PC-9 (cell line): ENCODE data around the gene SPAG17. TPM values are rescaled to one million over a fixed set of nuclear protein-coding genes. Genes with fewer than 3 reads are reported as not detected.

Experiments
- BruUV-seq: library from RNA; stranded (reverse); fragments of 400-500 nt; replicated peaks from 2 replicates; lab custom pipeline; 2021; lab: Mats Ljungman, UMichigan
- CTCF ChIA-PET: fragments of 300-600 bp; sonication (Branson Sonifier 250); formaldehyde crosslinking; loops from one replicate; lab custom pipeline; 2022; ENCODE audit warnings: antibody characterized with exemption; lab: Charles Lee
- POLR2A ChIA-PET: fragments of 300-600 bp; sonication (Branson Sonifier 250); formaldehyde crosslinking; loops from one replicate; lab custom pipeline; 2022; ENCODE audit warnings: antibody characterized with exemption; ENCODE audit not compliant: unreplicated experiment; lab: Charles Lee
- DNase-seq, 2 experiments: peaks; one replicate each; pipeline versions ENCODE4 v3.0.0 to v3.0.0-alpha.2; 2015 to 2022; ENCODE audit warnings: mixed read lengths in 1 of 2
- H2AFZ ChIP-seq: fragments of 200-600 bp; sonication (generic); 2 replicates; pipeline ENCODE4 v1.8.1; 2017; ENCODE audit warnings: antibody characterized with exemption
- H3F3A ChIP-seq: fragments of 200-600 bp; sonication (generic); 2 replicates; pipeline ENCODE4 v1.8.1; 2017; ENCODE audit warnings: antibody characterized with exemption, mild to moderate bottlenecking, low read depth; ENCODE audit not compliant: insufficient read depth
- H3K27ac ChIP-seq: fragments of 200-600 bp; sonication (generic); 2 replicates; pipeline ENCODE4 v1.6.1; 2016; ENCODE audit warnings: mixed run types
- H3K27me3 ChIP-seq: fragments of 200-600 bp; sonication (generic); 2 replicates; pipeline ENCODE4 v1.6.1; 2016; ENCODE audit warnings: low read depth, mixed run types; ENCODE audit not compliant: insufficient read depth
- H3K36me3 ChIP-seq: fragments of 200-600 bp; sonication (generic); 2 replicates; pipeline ENCODE4 v1.6.1; 2016; ENCODE audit warnings: low read depth, mixed run types
- H3K4me1 ChIP-seq: fragments of 200-600 bp; sonication (generic); replicated peaks from 2 replicates; pipeline ENCODE4 v1.6.1; 2016; ENCODE audit warnings: mixed run types; ENCODE audit not compliant: insufficient read depth
- H3K4me2 ChIP-seq: fragments of 200-600 bp; sonication (generic); 2 replicates; pipeline ENCODE4 v1.6.1; 2017; ENCODE audit warnings: mixed run types
- H3K4me3 ChIP-seq: fragments of 200-600 bp; sonication (generic); 2 replicates; pipeline ENCODE4 v1.6.1; 2016; ENCODE audit warnings: mixed run types
- H3K79me2 ChIP-seq: fragments of 200-600 bp; sonication (generic); 2 replicates; pipeline ENCODE4 v1.6.1; 2017; ENCODE audit warnings: low read depth, mixed run types
- H3K9me2 ChIP-seq: fragments of 200-600 bp; sonication (generic); 2 replicates; pipeline ENCODE4 v1.8.1; 2017; ENCODE audit warnings: mild to moderate bottlenecking; ENCODE audit not compliant: insufficient read depth
- H3K9me3 ChIP-seq: fragments of 200-600 bp; sonication (generic); 2 replicates; pipeline ENCODE4 v1.8.1; 2016; ENCODE audit warnings: low read depth; ENCODE audit not compliant: insufficient read depth
- H4K20me1 ChIP-seq: fragments of 200-600 bp; sonication (generic); 2 replicates; pipeline ENCODE4 v1.8.1; 2017; ENCODE audit not compliant: insufficient read depth
- EZH2 ChIP-seq: fragments of 200-600 bp; sonication (generic); IDR thresholded peaks from 2 replicates; pipeline ENCODE4 v1.8.0; 2017; ENCODE audit warnings: antibody characterized with exemption, low read depth
- intact Hi-C: fragments of 100-400 bp; cut with micrococcal nuclease; formaldehyde crosslinking; loops from one replicate; pipeline ENCODE4 v1.10.0; 2022; ENCODE audit not compliant: unreplicated experiment
- total RNA-seq: library from RNA; stranded (reverse); gene quantifications from 2 replicates; pipeline ENCODE4 v1.2.3, GENCODE V29; 2021
- TF ChIP-seq, protein P1 (sequence below): fragments of 200-600 bp; sonication (generic); conservative IDR thresholded peaks from 2 replicates; pipeline ENCODE4 v1.6.1; 2017; ENCODE audit warnings: mixed run types, antibody characterized with exemption, mild to moderate bottlenecking, moderate library complexity

SPAG17 gene
- total RNA-seq, 1 experiment from 2014 or later, result not detected

GRCh38 chr1:118123116-118123839, 61.8 kb downstream of the SPAG17 start:
- DNase-seq, result no peak
- Histone ChIP-seq H3K4me2 (no peak overlapping the region), H4K20me1 (0 out of 2 replicates have a peak, but pooled peaks cover 3% of the 10 kb centered on the region), H2AFZ (no peak overlapping the region), H3K27me3 (0 out of 2 replicates have a peak, but pooled peaks cover 3% of the 10 kb centered on the region), H3K9me2 (no peaks in the 10 kb centered on the region), H3K79me2 (no peaks in the 10 kb centered on the region), H3K36me3 (no peaks in the 10 kb centered on the region), H3K9me3 (no peaks in the 10 kb centered on the region), H3F3A (no peaks in the 10 kb centered on the region), H3K4me1 (peaks cover 20% of the 10 kb centered on the region), H3K4me3 (no peak overlapping the region), H3K27ac (no peak overlapping the region)
- no TSS peak for BruUV-seq
- intact Hi-C loops, result no loop called here
- TF ChIP-seq EZH2, result no peak
- TF ChIP-seq, protein P1, sequence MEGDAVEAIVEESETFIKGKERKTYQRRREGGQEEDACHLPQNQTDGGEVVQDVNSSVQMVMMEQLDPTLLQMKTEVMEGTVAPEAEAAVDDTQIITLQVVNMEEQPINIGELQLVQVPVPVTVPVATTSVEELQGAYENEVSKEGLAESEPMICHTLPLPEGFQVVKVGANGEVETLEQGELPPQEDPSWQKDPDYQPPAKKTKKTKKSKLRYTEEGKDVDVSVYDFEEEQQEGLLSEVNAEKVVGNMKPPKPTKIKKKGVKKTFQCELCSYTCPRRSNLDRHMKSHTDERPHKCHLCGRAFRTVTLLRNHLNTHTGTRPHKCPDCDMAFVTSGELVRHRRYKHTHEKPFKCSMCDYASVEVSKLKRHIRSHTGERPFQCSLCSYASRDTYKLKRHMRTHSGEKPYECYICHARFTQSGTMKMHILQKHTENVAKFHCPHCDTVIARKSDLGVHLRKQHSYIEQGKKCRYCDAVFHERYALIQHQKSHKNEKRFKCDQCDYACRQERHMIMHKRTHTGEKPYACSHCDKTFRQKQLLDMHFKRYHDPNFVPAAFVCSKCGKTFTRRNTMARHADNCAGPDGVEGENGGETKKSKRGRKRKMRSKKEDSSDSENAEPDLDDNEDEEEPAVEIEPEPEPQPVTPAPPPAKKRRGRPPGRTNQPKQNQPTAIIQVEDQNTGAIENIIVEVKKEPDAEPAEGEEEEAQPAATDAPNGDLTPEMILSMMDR, result no peak
- POLR2A ChIA-PET, result no interaction called here
- CTCF ChIA-PET, result no interaction called here

DNA sequence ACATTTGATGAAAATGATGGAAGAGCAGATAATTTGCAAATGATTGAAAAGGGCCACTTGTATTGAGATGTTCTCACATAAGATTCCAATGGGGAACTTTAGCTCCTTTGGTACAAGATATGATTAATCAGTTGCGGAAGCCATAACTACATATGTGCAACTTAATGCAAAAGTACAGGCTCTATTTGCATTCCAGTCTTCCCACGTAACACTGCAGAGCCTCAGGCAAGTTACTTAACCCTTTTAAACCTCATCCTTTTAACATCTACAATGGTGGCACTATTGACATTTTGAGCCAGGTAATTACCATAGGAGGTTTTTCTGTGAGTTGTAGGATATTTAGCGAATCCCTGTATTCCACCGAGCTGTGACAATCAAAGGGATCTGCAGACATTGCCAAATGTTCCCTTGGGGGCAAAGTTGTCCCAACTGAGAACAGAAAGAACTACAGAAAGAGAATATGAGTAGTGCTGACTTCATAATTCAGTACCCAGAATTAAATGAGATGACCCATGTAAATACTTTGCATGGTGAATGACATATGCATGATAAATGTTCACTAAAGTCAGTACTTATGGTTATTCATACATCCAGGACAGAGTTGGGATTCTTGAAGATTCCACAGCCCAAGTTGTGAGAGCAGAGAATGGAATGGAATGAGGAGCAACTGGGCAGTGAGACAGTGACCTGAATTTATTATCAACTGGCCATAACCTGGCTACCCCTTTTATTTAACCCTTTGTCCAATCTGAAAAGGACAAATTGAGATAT, 62.6 kb downstream of the SPAG17 start:
- Histone ChIP-seq H3F3A (no peaks in the 10 kb centered on the region), H3K27ac (no peak overlapping the region), H4K20me1 (0 out of 2 replicates have a peak, but pooled peaks cover 3% of the 10 kb centered on the region), H3K4me2 (no peak overlapping the region), H3K4me3 (no peak overlapping the region), H3K79me2 (no peaks in the 10 kb centered on the region), H3K4me1 (peaks cover 20% of the 10 kb centered on the region), H3K9me2 (no peaks in the 10 kb centered on the region), H3K36me3 (no peaks in the 10 kb centered on the region), H3K9me3 (no peaks in the 10 kb centered on the region), H3K27me3 (0 out of 2 replicates have a peak, but pooled peaks cover 3% of the 10 kb centered on the region), H2AFZ (no peak overlapping the region)
- TF ChIP-seq EZH2, result no peak
- TF ChIP-seq, protein P1, result no peak
- DNase-seq, result no peak
- BruUV-seq, result no TSS peak
- POLR2A ChIA-PET, result no interaction called here
- intact Hi-C loops, result no loop called here
- CTCF ChIA-PET, result no interaction called here

DNA sequence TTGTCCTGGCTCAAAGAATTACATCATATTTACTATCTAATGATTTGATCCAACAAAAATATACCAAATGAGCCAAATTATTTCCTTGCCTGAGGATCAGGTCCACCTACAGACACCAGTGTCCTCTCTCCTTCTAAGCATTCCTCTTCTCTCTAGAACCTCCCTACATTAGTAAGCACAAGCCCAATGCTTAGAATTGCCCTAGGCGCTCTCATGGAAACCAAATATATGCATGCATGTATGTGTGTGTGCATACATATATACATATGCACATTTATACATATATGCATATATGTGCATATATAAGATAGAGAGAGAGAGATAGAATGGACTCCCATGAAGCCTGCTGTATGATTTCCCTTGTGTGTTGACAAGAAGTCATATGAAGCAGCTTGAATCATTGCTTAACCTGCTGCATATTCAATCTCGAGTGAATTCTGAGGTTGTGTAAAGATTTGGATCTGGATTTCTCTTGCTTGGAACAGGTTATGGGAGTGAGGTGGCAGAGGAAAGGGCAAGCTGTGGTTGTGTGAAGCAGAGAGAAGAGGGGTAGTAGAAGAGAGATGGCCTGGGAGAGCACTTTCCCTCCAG, 66.1 kb downstream of the SPAG17 start:
- Histone ChIP-seq H3K4me3 (no peak overlapping the region), H2AFZ (no peak overlapping the region), H3K4me2 (no peak overlapping the region), H3K9me2 (no peaks in the 10 kb centered on the region), H3K36me3 (no peaks in the 10 kb centered on the region), H3K79me2 (no peaks in the 10 kb centered on the region), H3K27me3 (no peaks in the 10 kb centered on the region), H3F3A (no peaks in the 10 kb centered on the region), H3K9me3 (no peaks in the 10 kb centered on the region), H3K4me1 (peaks cover 20% of the 10 kb centered on the region), H3K27ac (no peak overlapping the region), H4K20me1 (0 out of 2 replicates have a peak, but pooled peaks cover 3% of the 10 kb centered on the region)
- no TSS peak for BruUV-seq
- CTCF ChIA-PET, result no interaction called here
- TF ChIP-seq, protein P1, result no peak
- no peak for TF ChIP-seq EZH2
- intact Hi-C loops, result no loop called here
- POLR2A ChIA-PET, result interaction anchor here (0.6 kb wide), 1 partner anchor 259 kb away, joined by 3 read pairs; no protein-coding TSS in a partner anchor
- no peak for DNase-seq
